ENCODE data around the gene DYNC1H1. TPM values are rescaled to one million over a fixed set of nuclear protein-coding genes. Genes with fewer than 3 reads are reported as not detected.

Gene DYNC1H1
- total and polyA plus RNA-seq, 2 of the 13 experiments (the other 11 are each of a cell fraction or from before 2014, with no cell fraction given) = 74.4 to 239 TPM

DNA sequence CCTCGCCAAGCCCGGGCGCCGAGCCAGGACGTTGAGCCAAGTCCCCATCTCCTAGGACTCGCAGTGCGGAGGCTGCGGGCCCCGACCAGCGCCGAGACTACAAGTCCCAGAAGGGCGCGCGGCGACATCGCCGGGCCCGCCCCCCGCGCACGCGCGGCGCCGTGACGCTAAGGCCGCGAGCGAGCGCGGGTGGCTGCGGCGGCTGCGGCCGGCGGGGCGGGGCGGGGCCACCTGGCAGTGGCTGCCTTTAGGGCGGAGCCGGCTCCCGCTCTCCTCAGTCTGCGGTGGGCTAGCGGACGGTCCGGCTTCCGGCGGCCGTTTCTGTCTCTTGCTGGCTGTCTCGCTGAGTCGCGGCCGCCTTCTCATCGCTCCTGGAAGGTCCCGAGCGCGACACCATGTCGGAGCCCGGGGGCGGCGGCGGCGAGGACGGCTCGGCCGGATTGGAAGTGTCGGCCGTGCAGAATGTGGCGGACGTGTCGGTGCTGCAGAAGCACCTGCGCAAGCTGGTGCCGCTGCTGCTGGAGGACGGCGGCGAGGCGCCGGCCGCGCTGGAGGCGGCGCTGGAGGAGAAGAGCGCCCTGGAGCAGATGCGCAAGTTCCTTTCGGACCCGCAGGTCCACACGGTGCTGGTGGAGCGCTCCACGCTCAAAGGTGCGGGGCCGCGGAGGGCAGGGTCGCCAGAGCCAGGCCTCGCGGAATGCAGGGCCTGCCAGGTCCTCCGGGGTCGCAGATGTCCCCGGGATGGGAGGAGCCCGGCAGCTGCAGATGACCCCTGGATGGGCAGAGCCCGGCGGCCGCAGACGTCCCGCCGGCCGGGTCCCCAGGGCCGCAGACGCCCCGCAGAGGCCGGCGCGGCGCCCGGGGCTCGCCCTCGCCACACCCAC is at the start of gene DYNC1H1 (continued):
- TF ChIP-seq ZNF792 (CRISPR knock-in tag; IDR thresholded peaks at IDR 0.05) (no peak), RBM22 (optimal IDR thresholded peaks at IDR 0.05; ENCODE audit: low read length) (no peak), ARHGAP35 (CRISPR knock-in tag; IDR thresholded peaks at IDR 0.05; ENCODE audit: borderline replicate concordance) (no peak), PRPF4 (IDR thresholded peaks at IDR 0.05; ENCODE audit: low read depth, low read length, poor library complexity, severe bottlenecking) (no peak), ZBTB7A (CRISPR knock-in tag; IDR thresholded peaks at IDR 0.05) (no peak), RAD21 (CRISPR knock-in tag; IDR thresholded peaks at IDR 0.05) (peak; percentile 44; the same call in 1 of the 2 replicates), CENPX (CRISPR knock-in tag; IDR thresholded peaks at IDR 0.05) (no peak), ZNF75D (CRISPR knock-in tag; IDR thresholded peaks at IDR 0.05; ENCODE audit: borderline replicate concordance) (no peak), ZNF883 (CRISPR knock-in tag; IDR thresholded peaks at IDR 0.05; ENCODE audit: not compliant biosample characterization) (peak; percentile 63), ZNF296 (CRISPR knock-in tag; conservative IDR thresholded peaks at IDR 0.05) (no peak), NONO (IDR thresholded peaks at IDR 0.05) (no peak), NONO (CRISPR knock-in tag; conservative IDR thresholded peaks at IDR 0.05) (peak; percentile 63), HDAC6 (IDR thresholded peaks at IDR 0.05; ENCODE audit: low read depth, low read length) (no peak), ZSCAN31 (CRISPR knock-in tag; IDR thresholded peaks at IDR 0.05; ENCODE audit: low read depth) (peak; percentile 44; the same call in 1 of the 2 replicates), ZNF879 (CRISPR knock-in tag; IDR thresholded peaks at IDR 0.05) (peak; percentile 46; the same call in 1 of the 2 replicates), ZNF615 (CRISPR knock-in tag; IDR thresholded peaks at IDR 0.05; ENCODE audit: borderline replicate concordance) (no peak), RELA (CRISPR knock-in tag; IDR thresholded peaks at IDR 0.05) (no peak)
- TF ChIP-seq, protein P1, sequence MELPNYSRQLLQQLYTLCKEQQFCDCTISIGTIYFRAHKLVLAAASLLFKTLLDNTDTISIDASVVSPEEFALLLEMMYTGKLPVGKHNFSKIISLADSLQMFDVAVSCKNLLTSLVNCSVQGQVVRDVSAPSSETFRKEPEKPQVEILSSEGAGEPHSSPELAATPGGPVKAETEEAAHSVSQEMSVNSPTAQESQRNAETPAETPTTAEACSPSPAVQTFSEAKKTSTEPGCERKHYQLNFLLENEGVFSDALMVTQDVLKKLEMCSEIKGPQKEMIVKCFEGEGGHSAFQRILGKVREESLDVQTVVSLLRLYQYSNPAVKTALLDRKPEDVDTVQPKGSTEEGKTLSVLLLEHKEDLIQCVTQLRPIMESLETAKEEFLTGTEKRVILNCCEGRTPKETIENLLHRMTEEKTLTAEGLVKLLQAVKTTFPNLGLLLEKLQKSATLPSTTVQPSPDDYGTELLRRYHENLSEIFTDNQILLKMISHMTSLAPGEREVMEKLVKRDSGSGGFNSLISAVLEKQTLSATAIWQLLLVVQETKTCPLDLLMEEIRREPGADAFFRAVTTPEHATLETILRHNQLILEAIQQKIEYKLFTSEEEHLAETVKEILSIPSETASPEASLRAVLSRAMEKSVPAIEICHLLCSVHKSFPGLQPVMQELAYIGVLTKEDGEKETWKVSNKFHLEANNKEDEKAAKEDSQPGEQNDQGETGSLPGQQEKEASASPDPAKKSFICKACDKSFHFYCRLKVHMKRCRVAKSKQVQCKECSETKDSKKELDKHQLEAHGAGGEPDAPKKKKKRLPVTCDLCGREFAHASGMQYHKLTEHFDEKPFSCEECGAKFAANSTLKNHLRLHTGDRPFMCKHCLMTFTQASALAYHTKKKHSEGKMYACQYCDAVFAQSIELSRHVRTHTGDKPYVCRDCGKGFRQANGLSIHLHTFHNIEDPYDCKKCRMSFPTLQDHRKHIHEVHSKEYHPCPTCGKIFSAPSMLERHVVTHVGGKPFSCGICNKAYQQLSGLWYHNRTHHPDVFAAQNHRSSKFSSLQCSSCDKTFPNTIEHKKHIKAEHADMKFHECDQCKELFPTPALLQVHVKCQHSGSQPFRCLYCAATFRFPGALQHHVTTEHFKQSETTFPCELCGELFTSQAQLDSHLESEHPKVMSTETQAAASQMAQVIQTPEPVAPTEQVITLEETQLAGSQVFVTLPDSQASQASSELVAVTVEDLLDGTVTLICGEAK (IDR thresholded peaks at IDR 0.05) = no peak
- TF ChIP-seq, protein P1 (CRISPR knock-in tag; IDR thresholded peaks at IDR 0.05) = peak; percentile 55; the same call in 1 of the 2 replicates
- TF ChIP-seq, protein P2, sequence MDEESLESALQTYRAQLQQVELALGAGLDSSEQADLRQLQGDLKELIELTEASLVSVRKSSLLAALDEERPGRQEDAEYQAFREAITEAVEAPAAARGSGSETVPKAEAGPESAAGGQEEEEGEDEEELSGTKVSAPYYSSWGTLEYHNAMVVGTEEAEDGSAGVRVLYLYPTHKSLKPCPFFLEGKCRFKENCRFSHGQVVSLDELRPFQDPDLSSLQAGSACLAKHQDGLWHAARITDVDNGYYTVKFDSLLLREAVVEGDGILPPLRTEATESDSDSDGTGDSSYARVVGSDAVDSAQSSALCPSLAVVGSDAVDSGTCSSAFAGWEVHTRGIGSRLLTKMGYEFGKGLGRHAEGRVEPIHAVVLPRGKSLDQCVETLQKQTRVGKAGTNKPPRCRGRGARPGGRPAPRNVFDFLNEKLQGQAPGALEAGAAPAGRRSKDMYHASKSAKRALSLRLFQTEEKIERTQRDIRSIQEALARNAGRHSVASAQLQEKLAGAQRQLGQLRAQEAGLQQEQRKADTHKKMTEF (CRISPR knock-in tag; IDR thresholded peaks at IDR 0.05) = peak; percentile 76
